ENCODE results near the gene GXYLT2. TPM values are rescaled to one million over a fixed set of nuclear protein-coding genes. Genes with fewer than 3 reads are reported as not detected.

The GXYLT2 gene
- total RNA-seq, 4 donors from 2014 or later: 0.72 to 6.8 (median 2.3) TPM

GRCh38 chr3:72972706-72973030 is 84.8 kb downstream of the GXYLT2 start:
- intact Hi-C loops (cut with DNase I; ENCODE audit: low total_unique reads): no loop called here
- no peak for DNase-seq (ENCODE audit: low spot score in 2 of 2)
- WGBS, 2 donors: 89 to 91% methylated on average over 3 of the region's 3 CpGs
- H3K4me3 ChIP-seq (ENCODE audit: low read depth, poor library complexity, severe bottlenecking): no peak overlapping the region
- TF ChIP-seq POLR2A (IDR thresholded peaks at IDR 0.05) (no peak), CTCF (IDR thresholded peaks at IDR 0.05) (no peak)

- TF ChIP-seq POLR2A (IDR thresholded peaks at IDR 0.05) (no peak), CTCF (IDR thresholded peaks at IDR 0.05) (no peak)
- WGBS, 2 donors: 49 to 56% methylated on average over 7 of the region's 7 CpGs
- intact Hi-C loops (cut with DNase I; ENCODE audit: low total_unique reads): no loop called here
- DNase-seq (ENCODE audit: low spot score in 2 of 2): no peak
- H3K4me3 ChIP-seq (ENCODE audit: low read depth, poor library complexity, severe bottlenecking): no peak overlapping the region
Measured at GRCh38 chr3:72973031-72973723, 85.3 kb downstream of the GXYLT2 start.

GRCh38 chr3:72973786-72974185 is 85.9 kb downstream of the GXYLT2 start:
- no peak for TF ChIP-seq CTCF (IDR thresholded peaks at IDR 0.05)
- intact Hi-C loops (cut with DNase I; ENCODE audit: low total_unique reads): no loop called here
- DNase-seq (ENCODE audit: low spot score in 2 of 2): no peak
- 75 to 78% methylated on average over 2 of the region's 2 CpGs for WGBS, 2 donors
- H3K4me3 ChIP-seq (ENCODE audit: low read depth, poor library complexity, severe bottlenecking): no peak overlapping the region

GRCh38 chr3:72974956-72975355 is 87.1 kb downstream of the GXYLT2 start:
- TF ChIP-seq CTCF (IDR thresholded peaks at IDR 0.05) (no peak), POLR2A (IDR thresholded peaks at IDR 0.05) (no peak)
- H3K4me3 ChIP-seq (ENCODE audit: low read depth, poor library complexity, severe bottlenecking): no peak overlapping the region
- DNase-seq (ENCODE audit: low spot score in 2 of 2): no peak
- WGBS, 2 donors: 90 to 91% methylated on average over 4 of the region's 4 CpGs
- intact Hi-C loops (cut with DNase I; ENCODE audit: low total_unique reads): no loop called here

- intact Hi-C loops (cut with DNase I; ENCODE audit: low total_unique reads): no loop called here
- no peak for DNase-seq (ENCODE audit: low spot score in 2 of 2)
- H3K4me3 ChIP-seq (ENCODE audit: low read depth, poor library complexity, severe bottlenecking): no peak overlapping the region
- TF ChIP-seq CTCF (IDR thresholded peaks at IDR 0.05) (no peak), POLR2A (IDR thresholded peaks at IDR 0.05) (no peak)
- WGBS, 2 donors: 46 to 54% methylated on average over 1 of the region's 1 CpG
Measured at GRCh38 chr3:72976281-72976741, 88.5 kb downstream of the GXYLT2 start.

All from lower leg skin (tissue), 4 donors.